ENCODE data around the gene P2RY2.

DNA sequence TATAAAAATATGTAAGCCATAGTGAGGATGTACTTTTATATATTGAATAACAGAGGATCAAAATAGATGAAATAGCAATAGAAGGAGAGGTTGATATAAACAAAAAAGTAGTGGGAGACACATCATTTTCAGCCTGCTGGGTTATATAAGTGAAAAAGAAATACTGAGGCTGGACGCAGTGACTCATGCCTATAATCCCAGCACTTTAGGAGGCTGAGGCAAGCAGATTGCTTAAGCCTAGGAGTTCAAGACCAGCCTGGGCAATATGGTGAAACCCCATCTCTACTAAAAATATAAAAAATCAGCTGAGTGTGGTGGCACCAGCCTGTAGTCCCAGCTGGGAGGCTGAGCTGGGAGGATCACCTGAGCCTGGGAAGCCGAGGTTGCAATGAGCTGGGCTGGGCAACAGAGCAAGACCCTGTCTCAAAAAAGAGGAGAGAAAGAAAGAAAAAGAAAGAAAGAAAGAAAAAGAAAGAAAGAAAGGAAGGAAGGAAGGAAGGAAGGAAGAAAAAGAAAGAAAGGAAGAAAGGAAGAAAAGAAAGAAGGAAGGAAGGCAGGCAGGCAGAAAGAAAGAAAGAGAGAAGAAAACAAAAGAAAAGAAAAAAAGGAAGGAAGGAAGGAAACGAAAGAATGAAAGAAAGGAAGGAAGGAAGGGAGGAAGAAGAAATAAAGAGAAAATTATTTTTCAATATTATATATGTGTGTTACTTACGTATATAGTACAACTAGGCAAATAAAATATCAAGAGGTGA, 7.0 kb upstream of the P2RY2 start:
- TF ChIP-seq, protein P1, sequence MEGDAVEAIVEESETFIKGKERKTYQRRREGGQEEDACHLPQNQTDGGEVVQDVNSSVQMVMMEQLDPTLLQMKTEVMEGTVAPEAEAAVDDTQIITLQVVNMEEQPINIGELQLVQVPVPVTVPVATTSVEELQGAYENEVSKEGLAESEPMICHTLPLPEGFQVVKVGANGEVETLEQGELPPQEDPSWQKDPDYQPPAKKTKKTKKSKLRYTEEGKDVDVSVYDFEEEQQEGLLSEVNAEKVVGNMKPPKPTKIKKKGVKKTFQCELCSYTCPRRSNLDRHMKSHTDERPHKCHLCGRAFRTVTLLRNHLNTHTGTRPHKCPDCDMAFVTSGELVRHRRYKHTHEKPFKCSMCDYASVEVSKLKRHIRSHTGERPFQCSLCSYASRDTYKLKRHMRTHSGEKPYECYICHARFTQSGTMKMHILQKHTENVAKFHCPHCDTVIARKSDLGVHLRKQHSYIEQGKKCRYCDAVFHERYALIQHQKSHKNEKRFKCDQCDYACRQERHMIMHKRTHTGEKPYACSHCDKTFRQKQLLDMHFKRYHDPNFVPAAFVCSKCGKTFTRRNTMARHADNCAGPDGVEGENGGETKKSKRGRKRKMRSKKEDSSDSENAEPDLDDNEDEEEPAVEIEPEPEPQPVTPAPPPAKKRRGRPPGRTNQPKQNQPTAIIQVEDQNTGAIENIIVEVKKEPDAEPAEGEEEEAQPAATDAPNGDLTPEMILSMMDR (IDR thresholded peaks at IDR 0.05; ENCODE audit: insufficient read depth, low read length) = no peak
- TF ChIP-seq POLR2AphosphoS5 (IDR thresholded peaks at IDR 0.05; ENCODE audit: low read depth) (0 out of 2 replicates have a peak, but pooled peaks have one; percentile 21), GABPA (IDR thresholded peaks at IDR 0.05; ENCODE audit: low read depth) (no peak)
- TF ChIP-seq, protein P2, sequence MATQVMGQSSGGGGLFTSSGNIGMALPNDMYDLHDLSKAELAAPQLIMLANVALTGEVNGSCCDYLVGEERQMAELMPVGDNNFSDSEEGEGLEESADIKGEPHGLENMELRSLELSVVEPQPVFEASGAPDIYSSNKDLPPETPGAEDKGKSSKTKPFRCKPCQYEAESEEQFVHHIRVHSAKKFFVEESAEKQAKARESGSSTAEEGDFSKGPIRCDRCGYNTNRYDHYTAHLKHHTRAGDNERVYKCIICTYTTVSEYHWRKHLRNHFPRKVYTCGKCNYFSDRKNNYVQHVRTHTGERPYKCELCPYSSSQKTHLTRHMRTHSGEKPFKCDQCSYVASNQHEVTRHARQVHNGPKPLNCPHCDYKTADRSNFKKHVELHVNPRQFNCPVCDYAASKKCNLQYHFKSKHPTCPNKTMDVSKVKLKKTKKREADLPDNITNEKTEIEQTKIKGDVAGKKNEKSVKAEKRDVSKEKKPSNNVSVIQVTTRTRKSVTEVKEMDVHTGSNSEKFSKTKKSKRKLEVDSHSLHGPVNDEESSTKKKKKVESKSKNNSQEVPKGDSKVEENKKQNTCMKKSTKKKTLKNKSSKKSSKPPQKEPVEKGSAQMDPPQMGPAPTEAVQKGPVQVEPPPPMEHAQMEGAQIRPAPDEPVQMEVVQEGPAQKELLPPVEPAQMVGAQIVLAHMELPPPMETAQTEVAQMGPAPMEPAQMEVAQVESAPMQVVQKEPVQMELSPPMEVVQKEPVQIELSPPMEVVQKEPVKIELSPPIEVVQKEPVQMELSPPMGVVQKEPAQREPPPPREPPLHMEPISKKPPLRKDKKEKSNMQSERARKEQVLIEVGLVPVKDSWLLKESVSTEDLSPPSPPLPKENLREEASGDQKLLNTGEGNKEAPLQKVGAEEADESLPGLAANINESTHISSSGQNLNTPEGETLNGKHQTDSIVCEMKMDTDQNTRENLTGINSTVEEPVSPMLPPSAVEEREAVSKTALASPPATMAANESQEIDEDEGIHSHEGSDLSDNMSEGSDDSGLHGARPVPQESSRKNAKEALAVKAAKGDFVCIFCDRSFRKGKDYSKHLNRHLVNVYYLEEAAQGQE (IDR thresholded peaks at IDR 0.05; ENCODE audit: insufficient replicate concordance, low read depth) = no peak
